Endothelial cell of umbilical vein (primary cell): ENCODE measurements around the gene IQGAP3.

Experiments
- CTCF ChIP-seq, 2 donors: IDR thresholded peaks; 1 replicate in 1 of 2; 2 replicates in 1 of 2; pipeline ENCODE4 v1.5.1; 2011; ENCODE audit warnings: low read length in 2 of 2, mild to moderate bottlenecking in 2 of 2, moderate library complexity in 2 of 2, control low read depth in 1 of 2, inconsistent platforms in 1 of 2, low read depth in 1 of 2; ENCODE audit not compliant: insufficient read depth in 1 of 2; ENCODE audit errors: extremely low read depth in 1 of 2
- JUN ChIP-seq: IDR thresholded peaks from 2 replicates; pipeline ENCODE4 v1.6.1; 2011; ENCODE audit warnings: borderline replicate concordance, low read depth; ENCODE audit not compliant: insufficient read length, insufficient read depth
- POLR2AphosphoS5 ChIP-seq: IDR thresholded peaks from 2 replicates; pipeline ENCODE4 v1.6.1; 2012; ENCODE audit warnings: low read depth, mild to moderate bottlenecking, control low read depth, low read length, moderate library complexity; ENCODE audit not compliant: insufficient read depth

GRCh38 chr1:156596426-156596825 is 24.1 kb upstream of the IQGAP3 start:
- TF ChIP-seq POLR2AphosphoS5 (no peak), CTCF (IDR thresholded peaks at IDR 0.05; ENCODE audit: extremely low read depth in 1 of 2, insufficient read depth in 1 of 2, low read depth in 1 of 2, low read length in 2 of 2) (no peak), JUN (no peak)
